Keratinocyte (primary cell): ENCODE data around the gene MYDGF.

ENCODE experiments used
- CTCF ChIP-seq, 3 experiments: IDR thresholded peaks in 1 of 3; conservative IDR thresholded peaks in 1 of 3; optimal IDR thresholded peaks in 1 of 3; 2 replicates in 2 of 3; 3 replicates in 1 of 3; pipeline versions ENCODE3 to v1.5.1; 2011; ENCODE audit warnings: low read length in 3 of 3, mild to moderate bottlenecking in 3 of 3, moderate library complexity in 2 of 3, control low read depth in 1 of 3, inconsistent platforms in 1 of 3; ENCODE audit not compliant: insufficient read depth in 2 of 3; ENCODE audit errors: extremely low read depth in 1 of 3
- EZH2 ChIP-seq: IDR thresholded peaks from one replicate; pipeline ENCODE4 v1.6.1; 2012; ENCODE audit warnings: inconsistent platforms, mild to moderate bottlenecking, low read length, moderate library complexity

GRCh38 chr19:4653793-4654436 lies 16.2 kb downstream of the MYDGF start:
- TF ChIP-seq CTCF (optimal IDR thresholded peaks at IDR 0.05 in 1 of 3, IDR thresholded peaks at IDR 0.05 in 1 of 3, conservative IDR thresholded peaks at IDR 0.05 in 1 of 3; ENCODE audit: extremely low read depth in 1 of 3, insufficient read depth in 2 of 3, low read length in 3 of 3) (no peak), EZH2 (no peak)
